ENCODE results near the gene PRDX2. TPM values are rescaled to one million over a fixed set of nuclear protein-coding genes. Genes with fewer than 3 reads are reported as not detected.

Gene PRDX2
- total and polyA plus RNA-seq, 2 of the 4 experiments (the other 2 are of a cell fraction): 371 to 378 TPM

GRCh38 chr19:12784871-12785430, 16.6 kb downstream of the PRDX2 start:
- Histone ChIP-seq H2AK9ac (replicated peaks; ENCODE audit: low read depth, low read length, poor library complexity) (peak overlapping the region; percentile 81), H4K5ac (ENCODE audit: low read depth, low read length) (peak overlapping the region; percentile 77; the same call in 1 of the 2 replicates), H3K9me3 (ENCODE audit: control insufficient read depth, insufficient read depth, low read length) (no peaks in the 10 kb centered on the region), H2BK5ac (ENCODE audit: low read depth, low read length, poor library complexity, severe bottlenecking) (peak overlapping the region; percentile 95), H3K14ac (replicated peaks; ENCODE audit: low read depth, low read length) (peak overlapping the region; percentile 45; the same call in 1 of the 2 replicates), H3K27me3 (ENCODE audit: control insufficient read depth, insufficient read depth, low read length) (no peaks in the 10 kb centered on the region), H3K79me1 (ENCODE audit: low read depth in 1 of 2, low read length in 2 of 2) (peaks cover 0 to 32% of the 10 kb centered on the region in 2 experiments; a peak in 2 of 4 replicates), H3K56ac (ENCODE audit: extremely low read depth, insufficient read depth, low read length) (no peak overlapping the region), H4K91ac (ENCODE audit: insufficient read depth, low read depth, low read length) (peak overlapping the region; percentile 40), H2AK5ac (ENCODE audit: low read depth, low read length) (peak overlapping the region; percentile 97), H3K4me2 (ENCODE audit: low read depth, low read length) (no peak overlapping the region), H4K20me1 (ENCODE audit: insufficient read depth, low read length) (peaks cover 3% of the 10 kb centered on the region; the same call in 1 of the 2 replicates), H2BK15ac (ENCODE audit: low read depth, low read length) (peak overlapping the region; percentile 22; the same call in 2 of the 3 replicates), H2BK120ac (ENCODE audit: low read depth, low read length) (peak overlapping the region; percentile 88), H3K4me3 (ENCODE audit: insufficient read depth, low read depth, low read length) (no peak overlapping the region), H2AFZ (replicated peaks; ENCODE audit: low read length, poor library complexity) (peak overlapping the region; percentile 86), H3K9ac (ENCODE audit: low read depth, low read length) (no peak overlapping the region), H3K23ac (ENCODE audit: low read depth, low read length) (peak overlapping the region; percentile 48), H3K4me1 (ENCODE audit: control insufficient read depth, insufficient read depth, low read length) (peaks cover 46% of the 10 kb centered on the region), H2BK20ac (ENCODE audit: low read depth, low read length) (peak overlapping the region; percentile 62), H3K9me1 (ENCODE audit: insufficient read depth, low read length) (peaks cover 25% of the 10 kb centered on the region), H3K18ac (ENCODE audit: low read depth, low read length) (peak overlapping the region; percentile 1; the same call in 1 of the 2 replicates), H4K8ac (ENCODE audit: low read depth in 2 of 2, low read length in 2 of 2) (peak overlapping the region; percentile 3 to 79; a peak in 3 of 4 replicates), H3K36me3 (ENCODE audit: control insufficient read depth, insufficient read depth, low read length) (no peaks in the 10 kb centered on the region), H3K4ac (ENCODE audit: low read depth, low read length) (peak overlapping the region; percentile 80), H3K27ac (ENCODE audit: insufficient read depth, low read length) (peak overlapping the region; percentile 13; the same call in 1 of the 2 replicates)
- DNase-seq (peak; percentile 26), ATAC-seq (ENCODE audit: low read depth) (no peak)
- in situ Hi-C loops (cut with MboI; ENCODE audit: low sequenced_read_pairs): loop anchor here (25.0 kb wide), 1 partner anchor 1052 kb away; no protein-coding TSS in a partner anchor
- TF ChIP-seq BHLHE40 (IDR thresholded peaks at IDR 0.05; ENCODE audit: low read depth, low read length): no peak
- TF ChIP-seq ELK1 (IDR thresholded peaks at IDR 0.05; ENCODE audit: borderline replicate concordance, low read depth, low read length): no peak
- no peak for TF ChIP-seq MAZ (IDR thresholded peaks at IDR 0.05; ENCODE audit: borderline replicate concordance, low read depth, low read length)
- no peak for TF ChIP-seq SMC3 (IDR thresholded peaks at IDR 0.05; ENCODE audit: low read depth, low read length)
- no peak for TF ChIP-seq CTCF (conservative IDR thresholded peaks at IDR 0.05; ENCODE audit: low read depth, low read length)
- no peak for TF ChIP-seq RFX5 (IDR thresholded peaks at IDR 0.05; ENCODE audit: low read depth, low read length)
- no peak for TF ChIP-seq FOS (IDR thresholded peaks at IDR 0.05; ENCODE audit: low read depth, low read length)
- TF ChIP-seq MAFK (IDR thresholded peaks at IDR 0.05; ENCODE audit: low read depth, low read length): no peak
- TF ChIP-seq MXI1 (IDR thresholded peaks at IDR 0.05; ENCODE audit: borderline replicate concordance, low read depth, low read length): no peak
- ChIA-PET POLR2A (ENCODE audit: unreplicated experiment) (no interaction called here), CTCF (no interaction called here)
- no TSS peak for BruUV-seq (replicated peaks)
- 39% methylated on average over 5 of the region's 5 CpGs; no CpG with 5 or more reads in 1 of the 2 experiments for WGBS, 2 experiments (ENCODE audit: extremely low coverage in 2 of 2, insufficient read length in 1 of 2)
- intact Hi-C loops (cut with micrococcal nuclease): no loop called here
- dilution Hi-C loops (cut with HindIII; ENCODE audit: low sequenced_read_pairs, unreplicated experiment): no loop called here
